SK-N-MC (cell line): ENCODE results near the gene MUC20.
"Not testable (repeated sequence)": the region's sequence is repeated elsewhere in the genome, so short reads cannot be mapped to it uniquely, and the experiment has no call there.

Source experiments
- DNase-seq: peaks from one replicate; pipeline ENCODE4 v3.0.0-alpha.2; 2011; ENCODE audit warnings: low read depth, low spot score
- H3K27ac ChIP-seq: fragments of 200-600 bp; sonication (generic); 2 replicates; pipeline ENCODE4 v1.5.1; 2016; ENCODE audit warnings: mixed run types
- H3K36me3 ChIP-seq: fragments of 200-600 bp; sonication (generic); 2 replicates; pipeline ENCODE4 v1.6.1; 2017; ENCODE audit warnings: antibody characterized with exemption, low read length, mixed read lengths; ENCODE audit not compliant: insufficient read depth
- H3K4me3 ChIP-seq: fragments of 200-600 bp; sonication (generic); 2 replicates; pipeline ENCODE4 v1.5.1; 2016
- H3K9ac ChIP-seq: fragments of 200-600 bp; sonication (generic); 2 replicates; pipeline ENCODE4 v1.8.0; 2017; ENCODE audit warnings: mixed run types, mixed read lengths; ENCODE audit not compliant: insufficient read length
- H3K9me3 ChIP-seq: fragments of 200-600 bp; sonication (generic); 2 replicates; pipeline ENCODE4 v1.6.1; 2017; ENCODE audit warnings: low read depth, mild to moderate bottlenecking, antibody characterized with exemption, low read length, moderate library complexity, mixed read lengths
- EZH2 ChIP-seq: fragments of 200-600 bp; sonication (generic); IDR thresholded peaks from one replicate; pipeline ENCODE4 v1.6.1; 2017; ENCODE audit warnings: antibody characterized with exemption
- FOXP2 ChIP-seq: optimal IDR thresholded peaks from 2 replicates; pipeline ENCODE3; 2011; ENCODE audit warnings: mild to moderate bottlenecking, moderate library complexity; ENCODE audit not compliant: insufficient read depth; ENCODE audit errors: extremely low read length, control extremely low read depth
- POLR2AphosphoS5 ChIP-seq: IDR thresholded peaks from 2 replicates; pipeline ENCODE4 v1.6.1; 2012; ENCODE audit warnings: mild to moderate bottlenecking, low read depth, low read length, borderline replicate concordance

MUC20 gene

GRCh38 chr3:195773956-195774537 is 53.3 kb downstream of the MUC20 start:
- Histone ChIP-seq H3K27ac (no peak overlapping the region), H3K9ac (no peak overlapping the region), H3K36me3 (no peaks in the 10 kb centered on the region), H3K9me3 (no peaks in the 10 kb centered on the region), H3K4me3 (no peak overlapping the region)
- TF ChIP-seq FOXP2 (no peak), EZH2 (no peak), POLR2AphosphoS5 (no peak)
- DNase-seq: no peak

- Histone ChIP-seq H3K9ac (no peak overlapping the region), H3K36me3 (no peaks in the 10 kb centered on the region), H3K27ac (no peak overlapping the region), H3K4me3 (no peak overlapping the region), H3K9me3 (no peaks in the 10 kb centered on the region)
- peak; percentile 44 for DNase-seq
- TF ChIP-seq EZH2 (no peak), FOXP2 (no peak), POLR2AphosphoS5 (no peak)
Measured at GRCh38 chr3:195774917-195775316, 54.1 kb downstream of the MUC20 start.

GRCh38 chr3:195777975-195778374 is 57.2 kb downstream of the MUC20 start:
- TF ChIP-seq EZH2: no peak
- TF ChIP-seq POLR2AphosphoS5: no peak
- TF ChIP-seq FOXP2: no peak
- Histone ChIP-seq H3K4me3 (no peak overlapping the region), H3K27ac (no peak overlapping the region), H3K9ac (no peak overlapping the region), H3K9me3 (no peaks in the 10 kb centered on the region), H3K36me3 (no peaks in the 10 kb centered on the region)
- no peak for DNase-seq

- not testable (repeated sequence) for H3K27ac ChIP-seq, DNase-seq, H3K9ac ChIP-seq, H3K4me3 ChIP-seq, H3K36me3 ChIP-seq, H3K9me3 ChIP-seq
Measured at GRCh38 chr3:195781236-195781635, 60.5 kb downstream of the MUC20 start.
